RPMI7951 (cell line): Measurements from ENCODE around the gene NAP1L1. TPM values are rescaled to one million over a fixed set of nuclear protein-coding genes. Genes with fewer than 3 reads are reported as not detected.

Source experiments
- DNase-seq: peaks from one replicate; pipeline ENCODE4 v3.0.0-alpha.2; 2012; ENCODE audit warnings: low read depth
- total RNA-seq: library from RNA; depleted of rRNA; stranded (reverse); fragments of >200 nt; shearing (Covaris generic); gene quantifications from 2 replicates; pipeline ENCODE4 v1.2.3, GENCODE V29; 2014; rRNA removed

Gene NAP1L1, protein sequence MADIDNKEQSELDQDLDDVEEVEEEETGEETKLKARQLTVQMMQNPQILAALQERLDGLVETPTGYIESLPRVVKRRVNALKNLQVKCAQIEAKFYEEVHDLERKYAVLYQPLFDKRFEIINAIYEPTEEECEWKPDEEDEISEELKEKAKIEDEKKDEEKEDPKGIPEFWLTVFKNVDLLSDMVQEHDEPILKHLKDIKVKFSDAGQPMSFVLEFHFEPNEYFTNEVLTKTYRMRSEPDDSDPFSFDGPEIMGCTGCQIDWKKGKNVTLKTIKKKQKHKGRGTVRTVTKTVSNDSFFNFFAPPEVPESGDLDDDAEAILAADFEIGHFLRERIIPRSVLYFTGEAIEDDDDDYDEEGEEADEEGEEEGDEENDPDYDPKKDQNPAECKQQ
- total RNA-seq = 188 and 221 TPM in 2 replicates

DNA sequence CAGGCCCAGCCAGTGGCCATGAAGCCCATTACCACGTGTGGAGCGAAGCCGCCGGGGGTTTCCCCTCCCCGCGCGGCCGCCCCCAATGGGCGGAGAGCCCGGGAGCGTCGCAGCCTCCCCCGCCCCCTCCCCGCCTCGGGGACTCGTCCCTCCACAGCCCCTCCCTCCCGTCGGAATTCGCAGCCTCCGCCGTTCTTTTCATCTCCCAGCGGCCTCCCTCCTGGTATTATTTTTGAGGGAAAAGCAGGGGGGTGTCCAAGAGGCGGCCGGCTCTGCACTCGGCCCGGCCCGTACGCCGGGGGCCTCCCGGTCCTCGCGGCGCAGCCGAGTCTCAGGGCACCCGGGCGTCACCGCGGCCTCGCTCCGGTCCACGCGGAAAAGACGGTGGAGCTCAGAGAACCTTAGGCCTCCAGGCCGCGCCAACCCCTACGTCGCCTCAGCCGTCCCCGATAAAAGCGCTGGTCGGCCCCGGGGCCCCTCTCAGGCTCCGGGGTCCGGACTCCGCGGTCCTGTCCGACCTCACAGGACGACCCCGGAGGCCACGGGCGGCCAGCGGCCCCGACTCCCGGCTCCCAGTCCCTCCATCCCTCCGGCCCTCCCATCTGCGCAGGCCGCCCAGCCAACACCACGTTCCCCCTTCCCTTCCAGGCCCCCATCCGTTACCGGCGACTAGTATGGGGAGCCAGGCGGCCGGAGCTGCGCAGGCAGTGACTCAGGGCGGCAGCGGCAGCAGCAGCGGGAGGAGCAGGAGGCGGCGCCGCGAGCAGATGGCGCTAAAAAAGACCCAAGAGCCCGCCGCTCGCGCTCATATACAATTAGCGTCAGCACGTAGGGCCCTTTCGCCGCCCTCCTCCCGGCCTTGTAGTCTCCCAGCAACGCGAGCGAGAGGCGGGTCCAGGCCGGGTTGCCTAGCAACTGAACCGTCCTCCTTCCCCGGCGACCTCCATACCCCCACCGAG, at the start of gene NAP1L1:
Gene NAP1L1 (minus strand): TSS at position 782 of the 959 bp plus-strand sequence. CDS start 10,466 bp downstream, outside the sequence.
- DNase-seq = peak; percentile 98

DNA sequence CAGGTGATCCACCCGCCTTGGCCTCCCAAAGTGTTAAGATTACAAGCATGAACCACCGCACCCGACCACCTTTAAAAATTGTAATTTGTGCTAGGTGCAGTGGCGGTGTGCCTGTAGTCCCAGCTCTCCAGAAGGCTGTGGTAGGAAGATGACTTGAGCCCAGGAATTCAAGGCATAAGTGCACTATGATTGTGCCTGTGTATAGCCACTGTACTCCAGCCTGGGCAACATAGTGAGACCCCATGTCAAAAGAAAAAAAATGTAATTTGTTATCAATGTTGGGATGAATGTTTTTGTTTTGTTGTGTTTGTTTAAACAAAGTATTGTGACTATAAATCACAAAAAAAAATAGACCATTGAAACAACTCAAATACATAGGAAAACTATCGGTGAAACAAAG, 43.1 kb upstream of the NAP1L1 start:
- DNase-seq = no peak

DNA sequence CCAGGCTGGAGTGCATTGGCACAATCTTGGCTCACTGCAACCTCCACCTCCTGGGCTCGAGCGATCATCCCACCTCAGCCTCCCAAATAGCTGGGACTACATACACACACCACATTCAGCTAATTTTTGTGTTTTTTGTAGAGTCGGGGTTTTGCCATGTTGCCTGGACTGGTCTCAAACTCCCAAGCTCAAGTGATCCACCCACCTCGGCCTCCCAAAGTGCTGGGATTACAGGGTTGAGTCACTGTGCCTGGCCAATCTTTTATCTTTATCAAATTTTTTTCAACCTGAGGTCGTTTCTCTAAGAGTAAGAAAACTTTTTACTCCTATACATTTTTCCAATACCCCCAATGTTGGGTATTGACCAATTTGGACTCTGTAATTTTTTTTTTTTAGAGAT, 40.0 kb upstream of the NAP1L1 start:
- peak; percentile 9 for DNase-seq

DNA sequence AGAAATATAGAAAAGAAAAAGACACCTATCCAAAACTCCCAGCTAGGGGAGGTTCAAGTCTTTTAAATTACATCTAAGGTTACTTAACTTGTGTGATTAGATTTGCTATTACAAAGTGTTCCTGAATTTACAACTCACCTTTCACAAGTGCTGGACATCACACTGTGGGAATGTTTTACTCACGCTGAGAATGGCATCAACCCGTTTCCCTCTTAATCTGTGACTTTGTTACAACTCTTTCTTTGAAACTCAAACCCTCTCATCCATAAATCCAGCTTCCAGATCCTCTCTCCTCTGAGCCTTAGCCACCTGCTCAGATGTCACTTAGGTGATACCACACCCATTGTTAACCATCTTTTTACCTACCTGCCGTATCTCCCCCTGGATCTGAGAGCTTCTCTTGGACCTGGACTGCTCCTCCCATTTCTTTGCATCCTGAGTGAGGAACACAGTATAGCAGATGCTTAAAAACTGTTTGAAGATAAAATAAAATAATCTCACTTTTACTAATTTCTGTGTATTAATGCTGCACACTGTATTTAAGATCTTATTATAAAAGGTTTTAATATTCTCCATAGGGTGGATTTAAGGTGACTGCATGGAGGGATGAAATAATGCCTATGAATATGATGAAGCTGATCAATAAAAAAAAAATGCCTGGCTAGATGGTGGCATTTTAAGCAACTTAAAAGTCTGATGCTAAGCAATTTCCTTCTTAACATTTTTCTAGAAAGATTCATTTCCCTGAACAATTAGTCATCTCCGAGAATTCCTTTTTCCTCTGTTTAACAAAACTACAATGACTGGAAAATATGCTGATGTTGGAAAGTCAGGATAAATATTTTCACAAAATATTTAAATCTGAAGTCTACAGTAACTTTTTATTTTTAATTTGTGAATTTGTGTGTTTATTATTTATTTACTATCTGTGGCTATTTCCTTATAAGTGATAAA, 39.1 kb upstream of the NAP1L1 start:
- peak; percentile 31 for DNase-seq

DNA sequence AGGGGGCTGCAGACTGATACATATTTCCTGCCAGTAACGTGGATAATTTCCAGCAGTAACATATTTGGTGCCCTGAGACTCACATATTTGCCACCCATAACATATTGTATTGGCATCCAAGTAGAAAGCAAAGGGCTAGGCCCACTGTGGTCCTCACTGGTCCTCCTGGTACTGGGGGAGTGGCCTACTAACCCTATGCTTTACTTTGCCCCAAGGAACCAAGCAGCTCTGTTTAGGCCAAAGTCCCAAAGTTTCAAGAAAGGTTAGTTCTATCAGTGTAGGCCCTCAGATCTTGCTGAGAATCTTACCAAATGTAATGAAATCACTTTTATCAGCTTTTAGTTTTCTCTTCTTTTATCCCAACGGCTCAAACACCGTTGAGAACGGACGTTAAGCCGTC, 35.4 kb upstream of the NAP1L1 start:
- no peak for DNase-seq

DNA sequence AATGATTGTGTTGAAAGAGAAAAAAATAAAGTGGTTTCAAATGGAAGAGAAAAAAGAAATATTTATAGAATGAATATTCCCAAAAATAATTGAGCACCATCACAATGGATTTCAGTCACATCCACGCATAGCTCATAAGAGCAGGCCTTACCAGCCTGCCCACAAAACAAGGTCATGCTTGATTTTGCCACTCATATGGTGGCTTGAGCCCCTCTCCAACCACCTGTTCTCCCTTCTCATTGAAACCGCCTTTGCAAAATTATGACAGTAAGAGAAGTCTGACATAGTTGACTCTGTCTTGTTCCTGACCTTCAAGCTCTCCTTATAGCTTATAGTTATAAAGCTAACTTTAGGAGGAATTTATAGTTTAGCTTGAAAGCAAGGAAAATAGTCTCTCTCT, 33.3 kb upstream of the NAP1L1 start:
- DNase-seq = no peak

DNA sequence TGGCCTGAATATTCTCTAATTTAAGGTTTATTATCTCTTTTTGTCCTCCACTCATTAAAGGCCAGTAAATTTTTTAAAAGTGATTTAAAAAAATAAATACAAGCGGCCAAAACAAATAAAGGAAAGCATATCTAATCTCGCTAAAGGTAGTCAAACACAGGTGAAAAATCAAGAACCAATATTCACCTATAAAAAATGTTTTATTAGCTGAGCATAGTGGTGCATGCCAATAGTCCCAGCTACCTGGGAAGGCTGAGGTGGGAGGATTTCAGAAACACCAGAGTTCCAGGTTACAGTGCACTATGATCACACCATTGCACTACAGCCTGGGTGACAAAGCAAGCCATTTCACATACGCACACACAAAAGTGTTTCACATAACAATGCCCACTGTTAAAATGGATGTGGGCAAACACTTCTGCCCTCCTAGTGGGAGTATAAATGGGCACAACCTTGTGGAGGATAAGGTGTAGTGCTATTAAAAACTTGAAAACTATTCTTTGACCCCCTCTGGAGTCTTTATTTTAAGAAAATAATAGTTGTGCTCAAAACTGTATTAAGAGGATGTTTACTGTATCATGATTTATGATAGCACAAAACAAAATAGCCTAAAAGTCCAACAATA, 32.7 kb upstream of the NAP1L1 start:
- no peak for DNase-seq

DNA sequence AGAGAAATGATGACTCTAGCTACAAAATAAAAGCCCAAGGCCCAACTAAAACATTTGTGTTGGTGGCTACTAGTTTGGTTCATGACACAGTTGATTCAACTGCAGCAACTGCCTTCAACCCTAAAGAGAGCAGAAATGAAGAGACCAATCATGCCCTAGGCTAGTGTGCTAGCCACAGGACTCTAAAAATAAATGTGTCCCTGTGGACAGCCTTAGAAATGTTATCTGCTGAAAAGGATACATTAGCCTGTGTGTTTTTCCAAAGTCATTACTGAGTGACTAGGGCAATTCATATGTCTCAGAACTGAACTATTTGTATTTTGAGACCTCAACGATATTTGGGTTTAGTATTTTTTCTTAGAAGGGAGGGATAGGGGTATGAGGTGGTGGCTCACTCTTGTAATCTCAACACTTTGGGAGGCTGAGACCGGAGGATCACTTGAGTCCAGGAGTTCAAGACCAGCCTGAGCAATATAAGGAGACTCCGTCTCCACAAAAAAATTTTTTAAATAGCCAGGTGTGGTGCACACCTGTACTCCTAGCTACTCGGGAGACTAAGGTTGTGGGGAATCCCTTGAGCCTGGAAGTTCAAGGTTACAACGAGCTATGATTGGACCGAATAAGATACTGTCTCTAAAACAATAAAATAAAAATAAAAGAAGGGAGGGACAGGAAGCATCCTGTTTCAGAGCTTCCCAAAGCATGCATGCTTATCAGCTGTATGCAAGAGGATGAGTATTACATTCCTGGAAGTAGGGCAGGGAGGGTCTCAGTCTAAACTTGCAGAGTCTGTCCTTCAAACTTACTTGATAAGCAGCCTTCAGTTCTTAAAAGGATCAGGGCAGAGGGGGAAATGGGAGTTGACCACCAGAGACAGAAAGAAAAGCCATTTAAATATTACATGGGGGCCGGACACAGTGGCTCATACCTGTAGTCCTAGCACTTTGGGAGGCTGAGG, 29.6 kb upstream of the NAP1L1 start:
- DNase-seq = peak; percentile 85

DNA sequence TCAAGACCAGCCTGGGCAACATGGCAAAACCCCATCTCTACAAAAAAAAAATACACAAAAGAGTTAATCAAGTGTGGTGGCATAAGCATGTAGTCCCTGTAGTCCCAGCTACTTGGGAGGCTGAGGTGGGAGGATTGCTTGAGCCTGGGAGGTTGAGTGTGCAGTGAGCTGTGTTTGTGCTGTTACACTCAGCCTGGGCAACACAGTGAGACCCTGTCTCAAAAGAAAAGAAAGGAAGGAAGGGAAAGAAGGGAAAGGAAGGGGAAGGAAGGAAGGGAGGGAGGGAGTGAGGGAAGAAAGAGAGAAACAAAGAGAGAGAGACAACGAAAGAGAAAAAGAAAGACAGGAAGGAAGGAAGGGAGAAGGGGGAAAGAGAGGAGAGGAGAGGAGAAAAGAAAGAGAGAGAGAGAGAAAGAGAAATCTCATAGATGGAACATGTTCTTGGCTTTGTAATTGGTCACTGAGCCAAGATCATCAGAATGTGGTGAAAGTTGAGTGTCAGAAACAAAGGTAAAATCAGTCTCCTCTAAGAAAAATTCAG, 26.8 kb upstream of the NAP1L1 start:
- DNase-seq = no peak

DNA sequence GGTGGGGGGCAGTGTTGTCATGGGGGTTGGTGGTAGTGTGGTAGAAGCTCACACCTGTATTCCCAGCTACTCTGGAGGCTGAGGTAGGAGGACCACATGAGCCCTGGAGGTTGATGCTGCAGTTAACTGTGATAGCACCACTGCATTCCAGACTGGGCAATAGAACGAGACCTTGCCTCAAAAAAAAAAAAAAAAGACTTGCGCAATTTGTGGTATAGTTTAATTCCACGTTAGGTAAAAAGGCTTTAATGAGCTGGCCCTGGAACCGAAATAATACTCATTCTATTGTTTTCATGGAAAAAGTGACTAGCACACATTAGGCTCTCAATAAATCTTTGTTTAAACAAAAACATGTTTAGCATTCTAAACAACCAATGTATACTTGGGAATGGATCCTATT, 25.4 kb upstream of the NAP1L1 start:
- DNase-seq = no peak

DNA sequence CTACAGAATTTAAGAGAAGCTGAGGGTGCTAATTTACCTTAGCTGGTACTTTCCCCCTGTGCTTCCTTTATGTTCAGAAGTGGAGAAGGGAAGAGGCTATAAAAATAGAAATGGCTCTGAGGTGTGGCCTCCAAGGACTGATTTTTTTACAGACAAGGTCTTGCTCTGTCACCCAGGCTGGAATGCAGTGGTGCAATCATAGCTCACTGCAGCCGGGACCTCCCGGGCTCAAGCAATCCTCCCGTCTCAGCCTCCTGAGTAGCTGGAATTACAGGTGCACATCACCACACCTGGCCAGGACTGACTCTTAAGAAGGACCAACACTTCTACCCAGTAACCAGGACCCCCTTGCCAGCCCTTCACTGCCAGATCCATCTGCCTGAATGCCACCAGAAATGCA, 23.9 kb upstream of the NAP1L1 start:
- DNase-seq = no peak

DNA sequence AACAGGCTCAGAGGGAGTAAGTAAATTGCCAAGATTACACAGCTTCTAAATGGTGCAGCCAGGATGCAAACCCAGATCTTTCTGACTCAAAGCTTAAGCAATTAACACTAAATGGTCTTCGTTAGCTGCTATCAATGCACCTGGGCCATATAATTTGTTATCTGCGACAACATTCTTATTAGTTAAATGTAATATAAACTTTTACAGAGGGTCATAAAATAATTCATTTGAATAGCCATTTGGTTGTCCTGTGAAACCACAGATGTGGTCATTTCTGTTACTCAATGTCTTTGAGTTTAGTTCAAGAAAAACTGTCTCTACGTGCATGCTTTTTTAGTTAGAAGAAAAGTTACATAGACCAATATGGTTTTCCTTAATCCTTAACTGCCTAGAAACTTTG, 22.1 kb upstream of the NAP1L1 start:
- DNase-seq = no peak

DNA sequence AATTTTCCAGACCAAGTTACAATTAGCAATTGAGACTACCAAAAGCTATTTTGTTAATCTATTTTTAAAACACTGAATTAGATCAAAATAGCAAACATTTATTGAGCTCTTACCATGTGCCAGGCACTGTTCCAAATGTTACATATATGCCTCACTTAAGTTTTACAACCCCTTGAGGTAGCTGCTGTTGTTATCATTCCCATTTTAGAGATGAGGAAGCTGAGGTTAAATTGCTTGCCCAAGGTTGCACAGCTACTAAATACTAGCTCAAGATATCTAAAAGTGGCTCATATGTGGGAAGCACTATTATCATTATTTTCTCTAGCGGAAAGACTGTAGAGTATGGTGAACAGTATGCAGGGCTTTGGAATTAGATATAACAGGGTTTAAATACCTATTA, 19.5 kb upstream of the NAP1L1 start:
- DNase-seq = no peak

DNA sequence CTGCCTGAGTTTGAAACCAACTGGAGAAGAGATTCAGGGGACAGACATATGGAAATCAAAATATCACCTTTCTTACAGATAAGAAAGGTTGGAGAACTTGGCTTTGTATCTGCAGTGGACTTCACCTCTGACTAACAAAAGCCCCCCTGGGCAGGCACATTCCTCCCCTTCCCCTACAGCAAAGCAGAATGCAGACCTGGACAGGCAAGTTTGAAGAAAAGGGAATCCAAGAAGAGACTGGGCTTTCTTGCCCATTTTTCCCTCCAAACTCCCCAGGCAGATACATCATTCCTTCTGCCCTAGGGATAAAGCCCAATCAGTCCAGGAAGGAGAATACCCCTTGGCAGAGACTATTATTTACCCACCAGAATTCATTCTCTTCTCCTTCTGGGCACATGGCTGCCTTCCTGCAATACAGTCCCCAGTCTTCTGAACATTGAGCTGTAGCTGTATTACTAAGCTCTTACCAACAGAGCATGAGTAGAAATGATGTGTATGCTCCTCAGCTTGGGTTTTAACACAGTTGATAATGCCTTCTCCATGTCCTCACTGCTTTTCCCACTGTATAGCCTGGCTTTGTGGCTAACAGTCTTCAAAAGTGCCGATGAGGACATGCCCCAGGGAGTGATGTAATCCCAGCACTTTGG, 17.4 kb upstream of the NAP1L1 start:
- DNase-seq = no peak

DNA sequence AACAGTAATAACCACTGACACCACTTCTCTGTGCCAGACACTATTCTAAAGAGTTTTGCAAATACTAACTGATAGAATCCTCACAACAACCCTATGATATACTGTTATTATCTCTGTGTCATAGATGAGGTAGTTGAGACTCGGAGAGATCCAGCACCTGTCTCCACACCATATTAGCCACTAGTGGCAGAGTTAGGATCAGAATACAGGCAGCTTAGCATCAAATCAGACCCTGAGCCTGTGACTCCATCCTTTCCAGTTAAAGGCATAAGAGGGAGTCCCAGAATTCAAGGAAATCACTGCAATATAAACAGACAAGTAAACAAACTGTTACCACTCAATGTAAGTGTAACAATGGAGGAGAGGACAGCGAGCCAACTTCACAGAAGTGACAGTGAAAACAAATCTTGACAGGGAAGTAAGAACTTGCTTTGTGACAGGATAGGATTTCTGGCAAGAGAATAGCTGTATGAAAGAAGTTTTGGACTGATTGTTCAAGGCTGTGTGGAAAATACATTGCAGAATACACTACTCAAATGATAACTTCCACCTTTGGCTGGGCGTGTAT, 11.7 kb upstream of the NAP1L1 start:
- no peak for DNase-seq

DNA sequence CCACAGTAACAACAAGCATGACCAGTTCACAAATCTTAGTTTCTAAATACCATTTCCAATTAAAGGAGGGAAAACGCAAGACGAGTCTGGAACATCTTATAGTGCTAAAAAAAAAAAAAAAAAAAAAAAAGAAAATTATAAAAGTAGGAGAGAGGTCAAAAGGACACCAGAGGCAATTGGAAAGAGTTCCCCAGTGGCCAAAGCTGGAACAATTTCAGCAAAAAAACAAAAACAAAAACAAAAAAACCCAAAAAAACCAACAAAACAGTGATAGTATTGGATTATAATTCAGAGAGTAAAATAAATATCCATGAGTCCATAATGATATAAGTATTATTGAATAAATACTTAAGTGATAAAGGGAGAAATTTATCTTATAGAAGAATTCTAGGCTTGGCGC, 10.3 kb upstream of the NAP1L1 start:
- no peak for DNase-seq

DNA sequence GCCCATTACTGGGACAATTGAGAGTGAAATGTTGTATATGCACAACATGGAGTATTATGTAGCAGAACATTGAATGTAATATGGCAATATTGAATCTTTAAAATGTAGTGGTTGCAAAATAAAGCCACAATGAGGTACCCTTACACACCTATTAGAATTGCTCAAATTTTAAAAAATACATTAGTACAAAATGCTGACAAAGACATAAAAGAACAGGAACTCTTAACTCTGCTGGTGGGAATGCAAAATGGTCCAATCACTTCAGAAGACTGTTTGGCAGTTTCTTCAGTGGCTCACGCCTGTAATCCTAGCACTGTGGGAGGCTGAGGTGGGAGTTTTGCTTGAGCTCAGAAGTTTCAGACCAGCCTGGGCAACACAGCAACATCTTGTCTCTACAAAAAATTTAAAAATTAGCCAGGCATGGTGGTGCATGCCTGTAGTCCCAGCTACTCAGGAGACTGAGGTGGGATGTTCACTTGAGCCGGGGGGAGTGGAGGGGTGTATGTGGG, 6.8 kb upstream of the NAP1L1 start:
- DNase-seq = no peak

DNA sequence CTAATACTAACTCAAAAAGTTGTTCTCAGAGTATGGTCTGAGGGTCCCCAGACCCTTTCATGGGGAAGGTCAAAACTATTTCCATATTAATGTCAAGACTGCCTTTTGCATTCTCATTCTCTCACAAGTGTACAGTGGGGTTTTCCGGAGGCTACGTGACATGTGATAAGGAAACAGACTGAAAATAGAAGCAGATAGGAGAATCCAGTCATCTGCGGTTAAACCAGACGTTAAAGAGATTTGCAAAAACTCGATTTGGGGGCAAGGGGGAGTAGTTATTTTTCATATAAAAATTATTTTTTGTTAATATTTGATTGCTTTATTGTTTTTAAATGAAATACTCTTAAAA, 1.0 kb upstream of the NAP1L1 start:
- DNase-seq = peak; percentile 60
